Keratinocyte (primary cell): Measurements from ENCODE around the gene NANOS1. TPM values are rescaled to one million over a fixed set of nuclear protein-coding genes. Genes with fewer than 3 reads are reported as not detected.

Source experiments
- DNase-seq: peaks from one replicate; pipeline ENCODE4 v3.0.0-alpha.2; 2011; ENCODE audit warnings: low read depth, missing footprints, low spot score
- FAIRE-seq: peaks from 2 replicates; lab custom pipeline; 2011; peaks lifted over from hg19 to GRCh38; lab: Jason Lieb, UNC
- H2AFZ ChIP-seq: 2 replicates; pipeline ENCODE4 v1.6.0; 2012; ENCODE audit warnings: low read length, control low read depth, inconsistent platforms; ENCODE audit not compliant: control insufficient read depth
- H3K27ac ChIP-seq: 2 replicates; pipeline ENCODE4 v1.5.1; 2011; ENCODE audit warnings: low read length; ENCODE audit not compliant: control insufficient read depth, insufficient read depth
- H3K27me3 ChIP-seq: 3 replicates; pipeline ENCODE4 v1.6.0; 2011; ENCODE audit warnings: low read length; ENCODE audit not compliant: control insufficient read depth, insufficient read depth; ENCODE audit errors: extremely low read depth
- H3K36me3 ChIP-seq, 2 experiments: 2 replicates in 1 of 2; 3 replicates in 1 of 2; pipeline ENCODE4 v1.5.1; 2011; ENCODE audit warnings: low read length in 2 of 2, mild to moderate bottlenecking in 1 of 2; ENCODE audit not compliant: control insufficient read depth in 2 of 2, insufficient read depth in 2 of 2; ENCODE audit errors: extremely low read depth in 1 of 2
- H3K4me1 ChIP-seq: 3 replicates; pipeline ENCODE4 v1.5.1; 2011; ENCODE audit warnings: low read length; ENCODE audit not compliant: control insufficient read depth, insufficient read depth; ENCODE audit errors: extremely low read depth
- H3K4me2 ChIP-seq: 3 replicates; pipeline ENCODE4 v1.6.0; 2011; ENCODE audit warnings: low read depth, low read length; ENCODE audit not compliant: control insufficient read depth, insufficient read depth; ENCODE audit errors: extremely low read depth
- H3K4me3 ChIP-seq, 3 experiments: fragments of 200-600 bp in 1 of 3; sonication (generic) in 1 of 3; 2 replicates in 2 of 3; 3 replicates in 1 of 3; pipeline ENCODE4 v1.5.1; 2011 to 2016; ENCODE audit warnings: low read length in 3 of 3, mild to moderate bottlenecking in 3 of 3, control low read depth in 2 of 3, inconsistent platforms in 1 of 3, low read depth in 1 of 3, mixed read lengths in 1 of 3, mixed run types in 1 of 3, moderate library complexity in 1 of 3; ENCODE audit not compliant: control insufficient read depth in 2 of 3, insufficient read depth in 2 of 3; ENCODE audit errors: extremely low read depth in 1 of 3
- H3K79me2 ChIP-seq: 2 replicates; pipeline ENCODE4 v1.6.0; 2012; ENCODE audit warnings: low read length; ENCODE audit not compliant: control insufficient read depth, insufficient read depth
- H3K9ac ChIP-seq: 3 replicates; pipeline ENCODE4 v1.6.0; 2011; ENCODE audit warnings: low read length; ENCODE audit not compliant: control insufficient read depth, insufficient read depth; ENCODE audit errors: extremely low read depth
- H3K9me1 ChIP-seq: 3 replicates; pipeline ENCODE4 v1.6.0; 2011; ENCODE audit warnings: low read length; ENCODE audit not compliant: control insufficient read depth, insufficient read depth; ENCODE audit errors: extremely low read depth
- H3K9me3 ChIP-seq: 2 replicates; pipeline ENCODE4 v1.5.1; 2012; ENCODE audit warnings: low read depth, low read length; ENCODE audit not compliant: control insufficient read depth
- H4K20me1 ChIP-seq: 3 replicates; pipeline ENCODE4 v1.6.0; 2011; ENCODE audit warnings: low read length; ENCODE audit not compliant: control insufficient read depth, insufficient read depth; ENCODE audit errors: extremely low read depth
- EZH2 ChIP-seq: IDR thresholded peaks from one replicate; pipeline ENCODE4 v1.6.1; 2012; ENCODE audit warnings: inconsistent platforms, mild to moderate bottlenecking, low read length, moderate library complexity
- dilution Hi-C: fragments of 300-500 bp; cut with MboI; formaldehyde crosslinking; loops from one replicate; pipeline ENCODE4 v1.7.0; 2020; ENCODE audit warnings: low sequenced_read_pairs; ENCODE audit not compliant: extremely low pct_ligation_motif_present
- polyA plus RNA-seq, 5 experiments: library from polyadenylated mRNA; depleted of rRNA in 3 of 5; stranded (reverse) in 3 of 5; stranded (forward) in 1 of 5; unstranded in 1 of 5; fragments of >200 nt; gene quantifications; 1 replicate in 1 of 5; 2 replicates in 3 of 5; 3 replicates in 1 of 5; pipeline versions ENCODE4 v1.2.1 to v1.2.3, GENCODE V29; 2011 to 2012; ENCODE audit warnings: missing spikeins in 2 of 5, low read depth in 1 of 5, low replicate concordance in 1 of 5
- small RNA-seq, 3 experiments: library from RNA; depleted of rRNA; stranded (forward); fragments of <200 nt; gene quantifications; one replicate each; pipeline ENCODE3, GENCODE V24; 2012; ENCODE audit warnings: low read depth in 3 of 3, low replicate concordance in 1 of 3; ENCODE audit not compliant: insufficient read length in 3 of 3
- TF ChIP-seq, protein P1 (sequence below), 3 experiments: IDR thresholded peaks in 1 of 3; conservative IDR thresholded peaks in 1 of 3; optimal IDR thresholded peaks in 1 of 3; 2 replicates in 2 of 3; 3 replicates in 1 of 3; pipeline versions ENCODE3 to v1.5.1; 2011; ENCODE audit warnings: low read length in 3 of 3, mild to moderate bottlenecking in 3 of 3, moderate library complexity in 2 of 3, control low read depth in 1 of 3, inconsistent platforms in 1 of 3; ENCODE audit not compliant: insufficient read depth in 2 of 3; ENCODE audit errors: extremely low read depth in 1 of 3

Gene NANOS1
- polyA plus RNA-seq, 1 donor (not counting 4 experiments of a cell fraction or from before 2014, with no cell fraction given), result 2.1 TPM

DNA sequence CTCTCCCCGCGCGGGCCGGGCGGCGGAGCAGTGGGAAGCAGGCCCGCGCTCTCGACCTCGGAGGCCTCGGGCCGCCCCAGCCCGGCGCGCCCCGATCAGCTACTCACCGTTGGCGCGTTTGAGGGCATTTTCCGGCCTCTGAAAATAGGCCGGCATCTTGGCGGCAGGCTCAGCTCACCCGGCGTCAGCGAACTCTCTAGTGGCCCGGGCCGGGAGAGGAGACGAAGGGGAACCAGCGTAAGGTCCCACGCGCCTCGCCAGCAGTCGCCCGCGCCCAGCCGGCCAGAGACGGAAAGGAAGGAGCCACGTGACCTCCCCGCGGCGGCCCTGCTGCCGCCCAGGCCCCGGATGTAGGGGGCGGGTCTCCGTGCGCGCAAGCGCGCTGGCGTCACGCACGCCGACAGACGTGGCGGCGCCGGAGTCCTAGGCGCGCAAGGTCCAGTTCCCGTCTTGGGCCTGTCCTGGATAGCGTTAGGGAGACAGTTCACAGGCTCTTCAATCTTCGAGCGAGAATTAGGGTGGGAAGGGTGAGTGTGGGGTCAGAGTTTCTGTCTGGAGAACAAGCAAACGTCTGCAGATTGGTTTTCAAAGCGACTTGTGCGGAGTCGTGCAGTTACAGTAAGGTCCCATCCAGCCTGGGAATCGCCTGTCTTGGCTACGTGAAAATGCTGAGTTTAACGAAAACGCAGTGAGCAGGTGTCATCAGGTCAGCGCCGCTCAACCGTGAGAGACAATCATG lies 51.2 kb downstream of the NANOS1 start, which contains the start of gene EIF3A:
EIF3A (minus strand) TSS at position 297 of the 739 bp plus-strand sequence; CDS start at position 156, 141 bp downstream.
- DNase-seq (no peak), FAIRE-seq (peak; percentile 74)
- Histone ChIP-seq H3K9ac (peak within 1 kb of the TSS; percentile 99), H3K9me1 (no peaks in the 10 kb centered on the region), H3K4me3 (peak within 1 kb of the TSS; percentile 86 to 99 (median 99)), H3K4me2 (peak within 1 kb of the TSS; percentile 76), H2AFZ (peak within 1 kb of the TSS; percentile 88), H3K9me3 (no peaks in the 10 kb centered on the region), H4K20me1 (peaks cover 26% of the 10 kb centered on the region), H3K27me3 (no peaks in the 10 kb centered on the region), H3K27ac (peak within 1 kb of the TSS; percentile 92), H3K36me3 (peaks cover 0 to 4% of the 10 kb centered on the region in 2 experiments), H3K79me2 (peaks cover 49% of the 10 kb centered on the region), H3K4me1 (peaks cover 11% of the 10 kb centered on the region)
- dilution Hi-C loops, result no loop called here
- TF ChIP-seq, protein P1, sequence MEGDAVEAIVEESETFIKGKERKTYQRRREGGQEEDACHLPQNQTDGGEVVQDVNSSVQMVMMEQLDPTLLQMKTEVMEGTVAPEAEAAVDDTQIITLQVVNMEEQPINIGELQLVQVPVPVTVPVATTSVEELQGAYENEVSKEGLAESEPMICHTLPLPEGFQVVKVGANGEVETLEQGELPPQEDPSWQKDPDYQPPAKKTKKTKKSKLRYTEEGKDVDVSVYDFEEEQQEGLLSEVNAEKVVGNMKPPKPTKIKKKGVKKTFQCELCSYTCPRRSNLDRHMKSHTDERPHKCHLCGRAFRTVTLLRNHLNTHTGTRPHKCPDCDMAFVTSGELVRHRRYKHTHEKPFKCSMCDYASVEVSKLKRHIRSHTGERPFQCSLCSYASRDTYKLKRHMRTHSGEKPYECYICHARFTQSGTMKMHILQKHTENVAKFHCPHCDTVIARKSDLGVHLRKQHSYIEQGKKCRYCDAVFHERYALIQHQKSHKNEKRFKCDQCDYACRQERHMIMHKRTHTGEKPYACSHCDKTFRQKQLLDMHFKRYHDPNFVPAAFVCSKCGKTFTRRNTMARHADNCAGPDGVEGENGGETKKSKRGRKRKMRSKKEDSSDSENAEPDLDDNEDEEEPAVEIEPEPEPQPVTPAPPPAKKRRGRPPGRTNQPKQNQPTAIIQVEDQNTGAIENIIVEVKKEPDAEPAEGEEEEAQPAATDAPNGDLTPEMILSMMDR (optimal IDR thresholded peaks at IDR 0.05 in 1 of 3, IDR thresholded peaks at IDR 0.05 in 1 of 3, conservative IDR thresholded peaks at IDR 0.05 in 1 of 3; ENCODE audit: extremely low read depth in 1 of 3, insufficient read depth in 2 of 3, low read length in 3 of 3), result peak in 1 of 3 experiments; percentile 1
- TF ChIP-seq EZH2, result no peak

Small RNAs within 50 kb of the gene (small RNA-seq; reads per million reads assigned to genes)
- 0 to 0.50 (median 0.13) reads per million in 3 experiments for gene RF00413
- 0 to 9.0 (median 0.87) reads per million in 3 experiments for gene SNORA19

Other genes starting within 250 kb of the NANOS1 start
- gene EIF3A, start 51.1 kb downstream of the NANOS1 start, polyA plus RNA-seq, result 42.9 to 84.4 TPM (median 52.4 TPM) in 3 replicates
- gene DENND10, start 74.4 kb downstream of the NANOS1 start, polyA plus RNA-seq, result 74.0 to 80.4 TPM (median 76.5 TPM) in 3 replicates
- gene SFXN4, start 136.0 kb downstream of the NANOS1 start, polyA plus RNA-seq, result 17.0 to 27.6 TPM (median 20.9 TPM) in 3 replicates
- 251 to 304 TPM (median 266 TPM) in 3 replicates for gene PRDX3, start 149.1 kb downstream of the NANOS1 start, polyA plus RNA-seq
- 3.6 to 12.2 TPM (median 7.6 TPM) in 3 replicates for gene GRK5, start 177.9 kb downstream of the NANOS1 start, polyA plus RNA-seq